Measurements from ENCODE around the gene CBX7. TPM values are rescaled to one million over a fixed set of nuclear protein-coding genes. Genes with fewer than 3 reads are reported as not detected.

The CBX7 gene
- total RNA-seq, 1 experiment from 2014 or later: 1.7 TPM

DNA sequence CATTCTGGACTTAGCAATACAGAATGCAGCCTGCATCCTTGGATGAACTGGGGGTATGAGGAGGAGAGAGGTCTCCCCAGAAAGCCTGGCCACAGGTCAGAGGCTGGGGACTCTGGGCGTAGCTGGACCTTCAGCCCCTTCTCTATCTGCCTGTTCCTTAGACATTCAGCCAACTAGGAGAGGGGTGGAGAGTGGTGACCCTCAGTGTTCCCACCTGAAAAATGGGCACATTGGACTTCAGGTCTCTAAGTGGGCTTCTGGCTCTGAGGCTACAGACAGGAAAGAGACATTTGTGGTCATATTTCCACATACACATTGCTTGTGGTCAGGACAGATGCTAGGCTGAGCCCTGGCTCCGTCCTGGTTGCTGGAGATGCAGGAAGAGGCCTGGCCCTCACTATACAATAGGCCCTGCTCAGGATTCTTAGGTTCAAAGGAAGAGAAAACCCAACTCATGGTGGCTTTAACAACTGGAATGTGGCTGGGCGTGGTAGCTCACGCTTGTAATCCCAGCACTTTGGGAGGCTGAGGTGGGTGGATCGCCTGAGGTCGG, 30.1 kb upstream of the CBX7 start:
- no peak overlapping the region for H3K4me2 ChIP-seq (ENCODE audit: low read depth, low read length, poor library complexity, severe bottlenecking)
- no peaks in the 10 kb centered on the region for H3K4me1 ChIP-seq (ENCODE audit: low read length)
- no peaks in the 10 kb centered on the region for H3K79me2 ChIP-seq (ENCODE audit: low read length)
- no peaks in the 10 kb centered on the region for H4K20me1 ChIP-seq (ENCODE audit: insufficient read depth, low read depth, low read length)
- no peaks in the 10 kb centered on the region for H3K36me3 ChIP-seq (ENCODE audit: insufficient read depth, low read length)
- H3K9me2 ChIP-seq (replicated peaks; ENCODE audit: insufficient read depth, low read length): no peaks in the 10 kb centered on the region
- no peak overlapping the region for H3K4me3 ChIP-seq (ENCODE audit: low read length)
- H2AFZ ChIP-seq (ENCODE audit: low read length): no peak overlapping the region
- H3K27ac ChIP-seq (ENCODE audit: low read length): no peak overlapping the region
- H3K9ac ChIP-seq (ENCODE audit: low read length): no peak overlapping the region
- no peak for DNase-seq
- H3K27me3 ChIP-seq (ENCODE audit: low read length): no peaks in the 10 kb centered on the region
- no peaks in the 10 kb centered on the region for H3K9me3 ChIP-seq (ENCODE audit: low read length)

DNA sequence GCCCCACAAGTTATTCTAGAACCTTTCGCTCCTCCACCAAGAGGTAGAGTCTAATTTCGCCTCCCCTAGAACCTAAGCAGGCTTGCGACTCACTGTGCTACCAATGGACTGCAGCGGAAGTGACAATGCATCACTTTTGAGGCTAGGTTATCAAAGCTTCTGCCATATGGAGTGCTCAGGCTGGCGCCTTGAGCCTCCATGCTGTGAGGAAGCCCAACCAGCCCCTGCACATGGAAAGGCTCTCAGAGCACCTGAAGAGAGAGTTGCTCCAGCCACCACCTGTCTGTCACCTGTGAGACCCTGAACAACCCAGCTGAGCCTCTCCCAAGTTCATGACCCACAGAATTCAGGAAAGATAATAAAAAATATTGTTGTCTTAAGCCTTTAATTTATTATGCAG, 29.3 kb upstream of the CBX7 start:
- H3K79me2 ChIP-seq (ENCODE audit: low read length): no peaks in the 10 kb centered on the region
- no peak overlapping the region for H3K9ac ChIP-seq (ENCODE audit: low read length)
- no peaks in the 10 kb centered on the region for H3K9me3 ChIP-seq (ENCODE audit: low read length)
- H3K36me3 ChIP-seq (ENCODE audit: insufficient read depth, low read length): no peaks in the 10 kb centered on the region
- H3K4me1 ChIP-seq (ENCODE audit: low read length): no peaks in the 10 kb centered on the region
- no peak overlapping the region for H3K4me3 ChIP-seq (ENCODE audit: low read length)
- no peaks in the 10 kb centered on the region for H3K9me2 ChIP-seq (replicated peaks; ENCODE audit: insufficient read depth, low read length)
- no peaks in the 10 kb centered on the region for H4K20me1 ChIP-seq (ENCODE audit: insufficient read depth, low read depth, low read length)
- no peak for DNase-seq
- no peak overlapping the region for H3K4me2 ChIP-seq (ENCODE audit: low read depth, low read length, poor library complexity, severe bottlenecking)
- H2AFZ ChIP-seq (ENCODE audit: low read length): no peak overlapping the region
- no peaks in the 10 kb centered on the region for H3K27me3 ChIP-seq (ENCODE audit: low read length)
- no peak overlapping the region for H3K27ac ChIP-seq (ENCODE audit: low read length)

- no peaks in the 10 kb centered on the region for H3K79me2 ChIP-seq (ENCODE audit: low read length)
- no peaks in the 10 kb centered on the region for H4K20me1 ChIP-seq (ENCODE audit: insufficient read depth, low read depth, low read length)
- H3K4me2 ChIP-seq (ENCODE audit: low read depth, low read length, poor library complexity, severe bottlenecking): no peak overlapping the region
- H3K27ac ChIP-seq (ENCODE audit: low read length): no peak overlapping the region
- no peaks in the 10 kb centered on the region for H3K36me3 ChIP-seq (ENCODE audit: insufficient read depth, low read length)
- DNase-seq: no peak
- H3K4me1 ChIP-seq (ENCODE audit: low read length): no peaks in the 10 kb centered on the region
- H3K4me3 ChIP-seq (ENCODE audit: low read length): no peak overlapping the region
- H3K9me2 ChIP-seq (replicated peaks; ENCODE audit: insufficient read depth, low read length): no peaks in the 10 kb centered on the region
- H3K27me3 ChIP-seq (ENCODE audit: low read length): no peaks in the 10 kb centered on the region
- H2AFZ ChIP-seq (ENCODE audit: low read length): no peak overlapping the region
- H3K9me3 ChIP-seq (ENCODE audit: low read length): no peaks in the 10 kb centered on the region
- no peak overlapping the region for H3K9ac ChIP-seq (ENCODE audit: low read length)
Measured at GRCh38 chr22:39181356-39181755, 28.9 kb upstream of the CBX7 start.

- Histone ChIP-seq H3K4me3 (ENCODE audit: low read length) (no peak overlapping the region), H3K9me2 (replicated peaks; ENCODE audit: insufficient read depth, low read length) (no peaks in the 10 kb centered on the region), H3K4me1 (ENCODE audit: low read length) (no peaks in the 10 kb centered on the region), H3K9me3 (ENCODE audit: low read length) (no peaks in the 10 kb centered on the region), H4K20me1 (ENCODE audit: insufficient read depth, low read depth, low read length) (no peaks in the 10 kb centered on the region), H2AFZ (ENCODE audit: low read length) (no peak overlapping the region), H3K79me2 (ENCODE audit: low read length) (no peaks in the 10 kb centered on the region), H3K9ac (ENCODE audit: low read length) (no peak overlapping the region), H3K4me2 (ENCODE audit: low read depth, low read length, poor library complexity, severe bottlenecking) (no peak overlapping the region), H3K36me3 (ENCODE audit: insufficient read depth, low read length) (no peaks in the 10 kb centered on the region), H3K27me3 (ENCODE audit: low read length) (no peaks in the 10 kb centered on the region), H3K27ac (ENCODE audit: low read length) (no peak overlapping the region)
- DNase-seq: no peak
Measured at GRCh38 chr22:39179841-39180335, 27.4 kb upstream of the CBX7 start.

DNA sequence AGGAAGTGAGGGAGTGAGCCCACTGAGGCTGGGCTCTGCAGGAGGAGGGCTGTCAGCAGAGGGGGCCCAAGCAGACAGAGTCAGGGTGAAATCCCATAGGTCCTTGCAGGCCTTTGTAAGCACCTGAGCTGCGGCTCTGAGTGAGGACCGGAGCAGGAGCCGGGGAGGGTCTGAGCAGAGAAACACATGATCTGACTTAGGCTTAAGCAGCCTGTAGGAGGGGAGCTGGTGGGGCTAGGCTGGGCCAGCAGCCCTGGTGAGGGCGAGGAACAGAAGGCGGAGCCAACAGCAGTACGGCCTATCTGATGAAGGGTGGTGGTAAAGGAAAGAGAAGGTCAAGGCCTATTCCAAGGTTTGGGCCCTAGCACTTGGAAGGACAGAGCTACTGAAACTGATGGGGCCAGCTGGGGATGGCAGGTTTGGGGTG, 26.9 kb upstream of the CBX7 start:
- Histone ChIP-seq H3K9ac (ENCODE audit: low read length) (no peak overlapping the region), H3K4me2 (ENCODE audit: low read depth, low read length, poor library complexity, severe bottlenecking) (no peak overlapping the region), H3K4me3 (ENCODE audit: low read length) (no peak overlapping the region), H4K20me1 (ENCODE audit: insufficient read depth, low read depth, low read length) (no peaks in the 10 kb centered on the region), H3K9me3 (ENCODE audit: low read length) (no peaks in the 10 kb centered on the region), H3K79me2 (ENCODE audit: low read length) (no peaks in the 10 kb centered on the region), H3K27me3 (ENCODE audit: low read length) (no peaks in the 10 kb centered on the region), H3K36me3 (ENCODE audit: insufficient read depth, low read length) (no peaks in the 10 kb centered on the region), H3K9me2 (replicated peaks; ENCODE audit: insufficient read depth, low read length) (no peaks in the 10 kb centered on the region), H2AFZ (ENCODE audit: low read length) (no peak overlapping the region), H3K4me1 (ENCODE audit: low read length) (no peaks in the 10 kb centered on the region), H3K27ac (ENCODE audit: low read length) (no peak overlapping the region)
- no peak for DNase-seq

DNA sequence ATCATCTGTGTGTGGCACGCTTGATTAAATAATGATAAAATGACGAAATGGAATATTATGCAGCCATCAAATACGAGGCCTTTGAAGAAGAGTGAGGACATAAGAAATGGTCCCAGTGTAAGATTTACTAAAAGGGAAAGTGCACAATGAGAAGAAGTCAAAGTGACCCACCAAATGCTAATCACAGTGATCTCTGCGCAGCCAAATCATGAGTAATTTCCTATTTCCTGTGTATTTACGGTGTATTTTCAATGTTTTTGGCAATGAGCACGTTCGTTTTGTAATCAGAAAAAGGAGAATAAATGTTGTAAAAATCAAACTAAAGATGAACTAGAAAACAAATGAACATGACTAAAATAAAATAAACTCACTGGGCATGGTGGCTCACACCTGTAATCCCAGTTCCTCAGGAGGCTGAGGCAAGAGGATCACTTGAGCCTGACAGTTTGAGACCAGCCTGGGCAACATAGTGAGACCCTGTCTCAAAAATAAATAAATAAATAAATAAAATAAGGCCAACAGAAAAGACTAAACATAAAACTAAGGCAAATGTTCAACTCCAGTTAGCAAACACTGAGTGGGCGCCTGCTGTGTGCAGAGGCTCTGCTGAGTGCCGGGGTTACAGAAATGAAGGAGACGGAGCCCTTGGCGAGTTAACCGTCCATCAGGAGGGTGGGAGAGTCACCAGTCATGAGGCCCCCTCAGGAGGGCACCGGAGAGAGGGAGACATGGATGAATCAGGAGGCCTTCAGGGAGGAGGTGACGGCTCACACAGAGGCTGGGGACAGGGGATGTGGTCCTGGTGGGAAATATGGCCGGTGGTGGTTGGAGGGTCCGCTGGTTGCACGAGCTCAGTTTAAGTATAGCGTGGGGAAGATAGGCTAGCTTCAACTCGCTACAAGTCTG, 26.0 kb upstream of the CBX7 start:
- H2AFZ ChIP-seq (ENCODE audit: low read length): no peak overlapping the region
- H3K79me2 ChIP-seq (ENCODE audit: low read length): no peaks in the 10 kb centered on the region
- no peaks in the 10 kb centered on the region for H4K20me1 ChIP-seq (ENCODE audit: insufficient read depth, low read depth, low read length)
- H3K9ac ChIP-seq (ENCODE audit: low read length): no peak overlapping the region
- no peak overlapping the region for H3K4me3 ChIP-seq (ENCODE audit: low read length)
- no peaks in the 10 kb centered on the region for H3K9me3 ChIP-seq (ENCODE audit: low read length)
- no peaks in the 10 kb centered on the region for H3K27me3 ChIP-seq (ENCODE audit: low read length)
- no peaks in the 10 kb centered on the region for H3K36me3 ChIP-seq (ENCODE audit: insufficient read depth, low read length)
- no peaks in the 10 kb centered on the region for H3K9me2 ChIP-seq (replicated peaks; ENCODE audit: insufficient read depth, low read length)
- no peak for DNase-seq
- H3K4me2 ChIP-seq (ENCODE audit: low read depth, low read length, poor library complexity, severe bottlenecking): no peak overlapping the region
- no peak overlapping the region for H3K27ac ChIP-seq (ENCODE audit: low read length)
- H3K4me1 ChIP-seq (ENCODE audit: low read length): no peaks in the 10 kb centered on the region

DNA sequence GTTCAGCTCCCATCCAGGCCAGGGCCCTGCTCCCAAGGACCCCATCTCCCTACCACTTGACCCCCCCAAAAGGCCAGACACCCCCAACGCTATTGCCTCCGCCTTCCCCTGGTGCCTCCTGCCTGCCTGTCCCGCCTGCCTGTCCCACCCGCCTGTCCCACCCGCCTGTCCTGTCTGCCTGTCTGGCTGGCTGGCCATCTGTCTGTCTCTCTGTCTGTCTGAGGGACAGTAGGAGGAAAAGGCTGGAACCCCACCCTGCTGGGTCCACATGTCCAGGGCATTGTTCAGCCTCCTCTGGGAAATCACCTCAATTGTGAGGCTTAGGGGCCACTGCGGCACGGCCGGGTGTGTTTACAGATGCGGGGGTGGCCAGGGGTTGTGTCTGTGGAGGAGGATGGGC, 25.3 kb upstream of the CBX7 start:
- Histone ChIP-seq H3K79me2 (ENCODE audit: low read length) (no peaks in the 10 kb centered on the region), H3K9me2 (replicated peaks; ENCODE audit: insufficient read depth, low read length) (no peaks in the 10 kb centered on the region), H3K9ac (ENCODE audit: low read length) (no peak overlapping the region), H2AFZ (ENCODE audit: low read length) (no peak overlapping the region), H3K4me1 (ENCODE audit: low read length) (no peaks in the 10 kb centered on the region), H3K4me2 (ENCODE audit: low read depth, low read length, poor library complexity, severe bottlenecking) (no peak overlapping the region), H3K27me3 (ENCODE audit: low read length) (no peaks in the 10 kb centered on the region), H3K9me3 (ENCODE audit: low read length) (no peaks in the 10 kb centered on the region), H4K20me1 (ENCODE audit: insufficient read depth, low read depth, low read length) (no peaks in the 10 kb centered on the region), H3K27ac (ENCODE audit: low read length) (no peak overlapping the region), H3K4me3 (ENCODE audit: low read length) (no peak overlapping the region), H3K36me3 (ENCODE audit: insufficient read depth, low read length) (no peaks in the 10 kb centered on the region)
- DNase-seq: no peak

GRCh38 chr22:39177456-39177775, 24.9 kb upstream of the CBX7 start:
- no peak overlapping the region for H3K9ac ChIP-seq (ENCODE audit: low read length)
- DNase-seq: no peak
- no peak overlapping the region for H3K4me3 ChIP-seq (ENCODE audit: low read length)

More at GRCh38 chr22:39177456-39177775, 24.9 kb upstream of the CBX7 start:
- Histone ChIP-seq H3K4me1 (ENCODE audit: low read length) (no peaks in the 10 kb centered on the region), H3K27ac (ENCODE audit: low read length) (no peak overlapping the region), H3K36me3 (ENCODE audit: insufficient read depth, low read length) (no peaks in the 10 kb centered on the region), H3K4me2 (ENCODE audit: low read depth, low read length, poor library complexity, severe bottlenecking) (no peak overlapping the region), H3K9me2 (replicated peaks; ENCODE audit: insufficient read depth, low read length) (no peaks in the 10 kb centered on the region), H3K27me3 (ENCODE audit: low read length) (no peaks in the 10 kb centered on the region), H3K79me2 (ENCODE audit: low read length) (no peaks in the 10 kb centered on the region), H2AFZ (ENCODE audit: low read length) (no peak overlapping the region), H4K20me1 (ENCODE audit: insufficient read depth, low read depth, low read length) (no peaks in the 10 kb centered on the region), H3K9me3 (ENCODE audit: low read length) (no peaks in the 10 kb centered on the region)
